Measurements from ENCODE around the gene RPS25.

RPS25 gene

DNA sequence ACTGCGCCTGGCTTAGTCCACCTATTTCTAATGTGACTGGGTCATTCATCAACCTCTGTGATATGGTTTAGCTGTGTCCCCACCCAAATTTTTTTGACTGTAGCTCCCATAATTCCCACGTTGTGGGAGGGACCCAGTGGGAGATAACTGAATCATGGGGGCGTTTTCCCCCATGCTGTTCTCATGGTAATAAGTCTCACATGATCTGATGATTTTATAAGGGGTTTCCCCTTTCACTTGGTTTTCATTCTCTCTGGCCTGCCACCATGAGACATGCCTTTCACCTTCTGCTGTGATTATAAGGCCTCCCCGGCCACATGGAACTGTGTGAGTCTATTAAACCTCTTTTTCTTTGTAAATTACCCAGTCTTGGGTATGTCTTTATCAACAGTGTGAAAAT, 11.5 kb downstream of the RPS25 start:
- TF ChIP-seq POLR2AphosphoS5 (IDR thresholded peaks at IDR 0.05; ENCODE audit: low read depth, low read length): no peak
- TF ChIP-seq REST (IDR thresholded peaks at IDR 0.05; ENCODE audit: insufficient read depth in 1 of 2, low read depth in 2 of 2, low read length in 2 of 2): no peak
- TF ChIP-seq SIN3A (IDR thresholded peaks at IDR 0.05; ENCODE audit: borderline replicate concordance, insufficient read depth, low read length): no peak
- no peak for TF ChIP-seq TAF1 (IDR thresholded peaks at IDR 0.05; ENCODE audit: borderline replicate concordance, insufficient read depth, low read length)
- TF ChIP-seq FOXP2 (optimal IDR thresholded peaks at IDR 0.05; ENCODE audit: borderline replicate concordance, extremely low read depth, extremely low read length, insufficient read depth): no peak

DNA sequence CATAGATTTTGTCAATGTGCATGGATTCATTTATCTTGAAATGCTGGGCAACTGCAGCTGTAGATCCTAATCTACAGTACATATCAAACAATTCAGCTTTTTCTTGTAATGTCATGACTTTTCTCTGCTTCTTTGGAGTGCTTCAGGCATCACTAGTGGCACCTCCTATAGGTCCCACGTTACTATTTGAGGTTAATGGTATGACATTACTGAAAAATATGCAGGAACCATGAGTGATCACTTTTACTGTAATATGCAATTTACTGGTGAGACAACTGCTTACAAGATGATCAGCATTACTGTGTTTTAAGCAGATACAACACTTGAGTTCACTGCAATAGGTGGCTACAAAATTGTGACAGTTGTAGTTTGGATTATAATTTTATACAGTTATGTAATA, 17.2 kb downstream of the RPS25 start:
- TF ChIP-seq SIN3A (IDR thresholded peaks at IDR 0.05; ENCODE audit: borderline replicate concordance, insufficient read depth, low read length) (no peak), REST (IDR thresholded peaks at IDR 0.05; ENCODE audit: insufficient read depth in 1 of 2, low read depth in 2 of 2, low read length in 2 of 2) (no peak), FOXP2 (optimal IDR thresholded peaks at IDR 0.05; ENCODE audit: borderline replicate concordance, extremely low read depth, extremely low read length, insufficient read depth) (no peak), POLR2AphosphoS5 (IDR thresholded peaks at IDR 0.05; ENCODE audit: low read depth, low read length) (no peak), TAF1 (IDR thresholded peaks at IDR 0.05; ENCODE audit: borderline replicate concordance, insufficient read depth, low read length) (no peak)

- no peak for TF ChIP-seq FOXP2 (optimal IDR thresholded peaks at IDR 0.05; ENCODE audit: borderline replicate concordance, extremely low read depth, extremely low read length, insufficient read depth)
- no peak for TF ChIP-seq TAF1 (IDR thresholded peaks at IDR 0.05; ENCODE audit: borderline replicate concordance, insufficient read depth, low read length)
- TF ChIP-seq POLR2AphosphoS5 (IDR thresholded peaks at IDR 0.05; ENCODE audit: low read depth, low read length): no peak
- no peak for TF ChIP-seq SIN3A (IDR thresholded peaks at IDR 0.05; ENCODE audit: borderline replicate concordance, insufficient read depth, low read length)
- no peak for TF ChIP-seq REST (IDR thresholded peaks at IDR 0.05; ENCODE audit: insufficient read depth in 1 of 2, low read depth in 2 of 2, low read length in 2 of 2)
Observed at GRCh38 chr11:118998822-118999221, 19.3 kb downstream of the RPS25 start.

GRCh38 chr11:118998388-118998717, 19.8 kb downstream of the RPS25 start:
- TF ChIP-seq TAF1 (IDR thresholded peaks at IDR 0.05; ENCODE audit: borderline replicate concordance, insufficient read depth, low read length) (no peak), SIN3A (IDR thresholded peaks at IDR 0.05; ENCODE audit: borderline replicate concordance, insufficient read depth, low read length) (no peak), REST (IDR thresholded peaks at IDR 0.05; ENCODE audit: insufficient read depth in 1 of 2, low read depth in 2 of 2, low read length in 2 of 2) (no peak), POLR2AphosphoS5 (IDR thresholded peaks at IDR 0.05; ENCODE audit: low read depth, low read length) (no peak), FOXP2 (optimal IDR thresholded peaks at IDR 0.05; ENCODE audit: borderline replicate concordance, extremely low read depth, extremely low read length, insufficient read depth) (no peak)

All from PFSK-1 (cell line).